ENCODE results near the gene DCDC2.

The DCDC2 gene

GRCh38 chr6:24353861-24354260 is 4.0 kb downstream of the DCDC2 start:
- POLR2A ChIA-PET, result no interaction called here
- CTCF ChIA-PET, result interaction anchor here (1.5 kb wide), 1 partner anchor 70 kb away, joined by 8 read pairs; no protein-coding TSS in a partner anchor
- DNase-seq (ENCODE audit: extremely low spot score), result no peak
- TF ChIP-seq BHLHE40 (IDR thresholded peaks at IDR 0.05; ENCODE audit: borderline replicate concordance) (no peak), PKNOX1 (IDR thresholded peaks at IDR 0.05) (no peak), ELF4 (IDR thresholded peaks at IDR 0.05) (no peak), FOXK2 (IDR thresholded peaks at IDR 0.05) (no peak), ZNF384 (IDR thresholded peaks at IDR 0.05) (no peak), SUZ12 (IDR thresholded peaks at IDR 0.05) (no peak)

- CTCF ChIA-PET, result no interaction called here
- POLR2A ChIA-PET, result no interaction called here
- DNase-seq (ENCODE audit: extremely low spot score), result no peak
- no peak for TF ChIP-seq SUZ12 (IDR thresholded peaks at IDR 0.05)
- no peak for TF ChIP-seq BHLHE40 (IDR thresholded peaks at IDR 0.05; ENCODE audit: borderline replicate concordance)
- no peak for TF ChIP-seq L3MBTL2 (conservative IDR thresholded peaks at IDR 0.05)
- no peak for TF ChIP-seq LEF1 (IDR thresholded peaks at IDR 0.05; ENCODE audit: borderline replicate concordance)
- TF ChIP-seq FOXK2 (IDR thresholded peaks at IDR 0.05), result no peak
- no peak for TF ChIP-seq TARDBP (IDR thresholded peaks at IDR 0.05)
- no peak for TF ChIP-seq FOXA1 (IDR thresholded peaks at IDR 0.05)
- no peak for TF ChIP-seq ELF4 (IDR thresholded peaks at IDR 0.05)
Observed at GRCh38 chr6:24352434-24352833, 5.4 kb downstream of the DCDC2 start.

- ChIA-PET POLR2A (no interaction called here), CTCF (no interaction called here)
- DNase-seq (ENCODE audit: extremely low spot score), result no peak
- TF ChIP-seq NFRKB (IDR thresholded peaks at IDR 0.05) (no peak), ELF4 (IDR thresholded peaks at IDR 0.05) (no peak), TARDBP (IDR thresholded peaks at IDR 0.05) (no peak), FOXK2 (IDR thresholded peaks at IDR 0.05) (no peak), SP1 (IDR thresholded peaks at IDR 0.05) (no peak)
Observed at GRCh38 chr6:24344976-24345375, 12.9 kb downstream of the DCDC2 start.

- no peak for TF ChIP-seq SUZ12 (IDR thresholded peaks at IDR 0.05)
- TF ChIP-seq FOXA1 (IDR thresholded peaks at IDR 0.05), result no peak
- no peak for TF ChIP-seq NFRKB (IDR thresholded peaks at IDR 0.05)
- no peak for TF ChIP-seq SP1 (IDR thresholded peaks at IDR 0.05)
- TF ChIP-seq TARDBP (IDR thresholded peaks at IDR 0.05), result no peak
- TF ChIP-seq L3MBTL2 (conservative IDR thresholded peaks at IDR 0.05), result no peak
- TF ChIP-seq ARNT (IDR thresholded peaks at IDR 0.05), result no peak
- no peak for TF ChIP-seq CTBP1 (IDR thresholded peaks at IDR 0.05; ENCODE audit: borderline replicate concordance)
- TF ChIP-seq FOXM1 (IDR thresholded peaks at IDR 0.05; ENCODE audit: borderline replicate concordance), result no peak
- TF ChIP-seq FOXK2 (IDR thresholded peaks at IDR 0.05), result no peak
- no peak for TF ChIP-seq BHLHE40 (IDR thresholded peaks at IDR 0.05; ENCODE audit: borderline replicate concordance)
- no peak for TF ChIP-seq PKNOX1 (IDR thresholded peaks at IDR 0.05)
- no peak for TF ChIP-seq LEF1 (IDR thresholded peaks at IDR 0.05; ENCODE audit: borderline replicate concordance)
- TF ChIP-seq ZNF384 (IDR thresholded peaks at IDR 0.05), result no peak
- TF ChIP-seq ELF4 (IDR thresholded peaks at IDR 0.05), result no peak
- TF ChIP-seq HDGF (IDR thresholded peaks at IDR 0.05; ENCODE audit: borderline replicate concordance), result no peak
- DNase-seq (ENCODE audit: extremely low spot score), result no peak
- ChIA-PET POLR2A (no interaction called here), CTCF (no interaction called here)
Observed at GRCh38 chr6:24340998-24341938, 16.6 kb downstream of the DCDC2 start.

GRCh38 chr6:24339932-24340331 is 17.9 kb downstream of the DCDC2 start:
- POLR2A ChIA-PET, result no interaction called here
- no peak for TF ChIP-seq SUZ12 (IDR thresholded peaks at IDR 0.05)
- TF ChIP-seq TARDBP (IDR thresholded peaks at IDR 0.05), result no peak
- no peak for TF ChIP-seq FOXK2 (IDR thresholded peaks at IDR 0.05)
- no peak for TF ChIP-seq LEF1 (IDR thresholded peaks at IDR 0.05; ENCODE audit: borderline replicate concordance)
- TF ChIP-seq ELF4 (IDR thresholded peaks at IDR 0.05), result no peak
- TF ChIP-seq ZNF384 (IDR thresholded peaks at IDR 0.05), result no peak
- no peak for TF ChIP-seq FOXA1 (IDR thresholded peaks at IDR 0.05)
- TF ChIP-seq L3MBTL2 (conservative IDR thresholded peaks at IDR 0.05), result no peak
- no peak for TF ChIP-seq HDGF (IDR thresholded peaks at IDR 0.05; ENCODE audit: borderline replicate concordance)
- no peak for TF ChIP-seq BHLHE40 (IDR thresholded peaks at IDR 0.05; ENCODE audit: borderline replicate concordance)
- TF ChIP-seq PKNOX1 (IDR thresholded peaks at IDR 0.05), result no peak
- no peak for TF ChIP-seq SP1 (IDR thresholded peaks at IDR 0.05)
- no peak for DNase-seq (ENCODE audit: extremely low spot score)
- CTCF ChIA-PET, result interaction anchor here (0.7 kb wide), 1 partner anchor 15 kb away, joined by 3 read pairs; no protein-coding TSS in a partner anchor

GRCh38 chr6:24334285-24334684 is 23.6 kb downstream of the DCDC2 start:
- ChIA-PET CTCF (no interaction called here), POLR2A (no interaction called here)
- TF ChIP-seq LEF1 (IDR thresholded peaks at IDR 0.05; ENCODE audit: borderline replicate concordance), result no peak
- no peak for TF ChIP-seq HDGF (IDR thresholded peaks at IDR 0.05; ENCODE audit: borderline replicate concordance)
- TF ChIP-seq ARNT (IDR thresholded peaks at IDR 0.05), result no peak
- no peak for TF ChIP-seq PKNOX1 (IDR thresholded peaks at IDR 0.05)
- no peak for TF ChIP-seq TARDBP (IDR thresholded peaks at IDR 0.05)
- no peak for TF ChIP-seq ZNF384 (IDR thresholded peaks at IDR 0.05)
- no peak for TF ChIP-seq CTBP1 (IDR thresholded peaks at IDR 0.05; ENCODE audit: borderline replicate concordance)
- TF ChIP-seq FOXM1 (IDR thresholded peaks at IDR 0.05; ENCODE audit: borderline replicate concordance), result no peak
- TF ChIP-seq FOXA1 (IDR thresholded peaks at IDR 0.05), result no peak
- TF ChIP-seq L3MBTL2 (conservative IDR thresholded peaks at IDR 0.05), result no peak
- no peak for TF ChIP-seq SUZ12 (IDR thresholded peaks at IDR 0.05)
- TF ChIP-seq NFRKB (IDR thresholded peaks at IDR 0.05), result no peak
- TF ChIP-seq BHLHE40 (IDR thresholded peaks at IDR 0.05; ENCODE audit: borderline replicate concordance), result no peak
- no peak for TF ChIP-seq FOXK2 (IDR thresholded peaks at IDR 0.05)
- TF ChIP-seq SP1 (IDR thresholded peaks at IDR 0.05), result no peak
- no peak for TF ChIP-seq ELF4 (IDR thresholded peaks at IDR 0.05)
- DNase-seq (ENCODE audit: extremely low spot score), result no peak

All from HEK293T (cell line).